ENCODE measurements around the gene SH2D2A.

DNA sequence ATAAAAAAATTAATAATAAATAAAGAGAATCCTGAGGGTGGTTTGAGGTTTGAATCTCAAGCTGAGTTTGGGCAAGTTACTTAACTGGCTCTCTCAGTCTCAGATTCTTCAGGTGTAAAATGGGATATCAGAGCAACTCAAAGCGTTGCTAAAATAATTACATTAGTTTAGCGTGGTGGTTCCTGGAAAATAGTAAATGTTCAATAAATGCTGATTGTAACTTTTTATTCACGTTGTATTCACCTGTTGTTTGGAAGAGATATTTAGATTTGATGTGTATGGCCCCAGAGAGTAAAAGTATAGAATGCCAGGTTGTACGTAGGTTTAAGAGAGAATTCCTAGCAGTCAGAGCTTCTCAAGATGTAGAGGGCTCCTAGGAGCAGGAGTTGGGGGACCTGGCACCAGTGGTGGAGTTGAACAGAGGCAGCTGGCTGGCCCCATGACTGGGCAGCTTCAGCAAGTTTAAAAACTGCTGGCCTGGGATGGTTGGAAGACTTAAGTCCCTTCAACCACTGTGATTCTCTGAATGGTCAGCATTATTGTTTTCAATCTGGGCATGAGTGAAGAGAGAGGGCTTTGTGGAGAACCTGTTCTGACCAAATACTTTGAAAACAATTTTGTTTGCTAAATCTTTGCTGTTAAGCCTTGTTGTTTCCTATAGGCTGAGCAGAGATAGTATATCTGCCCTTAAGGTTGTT is 26.9 kb downstream of the SH2D2A start:
- TF ChIP-seq, protein P1, sequence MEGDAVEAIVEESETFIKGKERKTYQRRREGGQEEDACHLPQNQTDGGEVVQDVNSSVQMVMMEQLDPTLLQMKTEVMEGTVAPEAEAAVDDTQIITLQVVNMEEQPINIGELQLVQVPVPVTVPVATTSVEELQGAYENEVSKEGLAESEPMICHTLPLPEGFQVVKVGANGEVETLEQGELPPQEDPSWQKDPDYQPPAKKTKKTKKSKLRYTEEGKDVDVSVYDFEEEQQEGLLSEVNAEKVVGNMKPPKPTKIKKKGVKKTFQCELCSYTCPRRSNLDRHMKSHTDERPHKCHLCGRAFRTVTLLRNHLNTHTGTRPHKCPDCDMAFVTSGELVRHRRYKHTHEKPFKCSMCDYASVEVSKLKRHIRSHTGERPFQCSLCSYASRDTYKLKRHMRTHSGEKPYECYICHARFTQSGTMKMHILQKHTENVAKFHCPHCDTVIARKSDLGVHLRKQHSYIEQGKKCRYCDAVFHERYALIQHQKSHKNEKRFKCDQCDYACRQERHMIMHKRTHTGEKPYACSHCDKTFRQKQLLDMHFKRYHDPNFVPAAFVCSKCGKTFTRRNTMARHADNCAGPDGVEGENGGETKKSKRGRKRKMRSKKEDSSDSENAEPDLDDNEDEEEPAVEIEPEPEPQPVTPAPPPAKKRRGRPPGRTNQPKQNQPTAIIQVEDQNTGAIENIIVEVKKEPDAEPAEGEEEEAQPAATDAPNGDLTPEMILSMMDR (IDR thresholded peaks at IDR 0.05; ENCODE audit: poor library complexity, severe bottlenecking), result no peak
- TF ChIP-seq, protein P2, sequence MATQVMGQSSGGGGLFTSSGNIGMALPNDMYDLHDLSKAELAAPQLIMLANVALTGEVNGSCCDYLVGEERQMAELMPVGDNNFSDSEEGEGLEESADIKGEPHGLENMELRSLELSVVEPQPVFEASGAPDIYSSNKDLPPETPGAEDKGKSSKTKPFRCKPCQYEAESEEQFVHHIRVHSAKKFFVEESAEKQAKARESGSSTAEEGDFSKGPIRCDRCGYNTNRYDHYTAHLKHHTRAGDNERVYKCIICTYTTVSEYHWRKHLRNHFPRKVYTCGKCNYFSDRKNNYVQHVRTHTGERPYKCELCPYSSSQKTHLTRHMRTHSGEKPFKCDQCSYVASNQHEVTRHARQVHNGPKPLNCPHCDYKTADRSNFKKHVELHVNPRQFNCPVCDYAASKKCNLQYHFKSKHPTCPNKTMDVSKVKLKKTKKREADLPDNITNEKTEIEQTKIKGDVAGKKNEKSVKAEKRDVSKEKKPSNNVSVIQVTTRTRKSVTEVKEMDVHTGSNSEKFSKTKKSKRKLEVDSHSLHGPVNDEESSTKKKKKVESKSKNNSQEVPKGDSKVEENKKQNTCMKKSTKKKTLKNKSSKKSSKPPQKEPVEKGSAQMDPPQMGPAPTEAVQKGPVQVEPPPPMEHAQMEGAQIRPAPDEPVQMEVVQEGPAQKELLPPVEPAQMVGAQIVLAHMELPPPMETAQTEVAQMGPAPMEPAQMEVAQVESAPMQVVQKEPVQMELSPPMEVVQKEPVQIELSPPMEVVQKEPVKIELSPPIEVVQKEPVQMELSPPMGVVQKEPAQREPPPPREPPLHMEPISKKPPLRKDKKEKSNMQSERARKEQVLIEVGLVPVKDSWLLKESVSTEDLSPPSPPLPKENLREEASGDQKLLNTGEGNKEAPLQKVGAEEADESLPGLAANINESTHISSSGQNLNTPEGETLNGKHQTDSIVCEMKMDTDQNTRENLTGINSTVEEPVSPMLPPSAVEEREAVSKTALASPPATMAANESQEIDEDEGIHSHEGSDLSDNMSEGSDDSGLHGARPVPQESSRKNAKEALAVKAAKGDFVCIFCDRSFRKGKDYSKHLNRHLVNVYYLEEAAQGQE (IDR thresholded peaks at IDR 0.05; ENCODE audit: borderline replicate concordance), result no peak
- TF ChIP-seq POLR2AphosphoS5 (IDR thresholded peaks at IDR 0.05), result no peak
- TF ChIP-seq RAD21 (conservative IDR thresholded peaks at IDR 0.05), result no peak
